Adrenal gland (tissue), 12 donors: ENCODE results near the gene KCNJ4. TPM values are rescaled to one million over a fixed set of nuclear protein-coding genes. Genes with fewer than 3 reads are reported as not detected.
A peak's percentile ranks its signal among the peaks of the same experiment; 100 is the strongest.

Experiments used
- DNase-seq, 7 donors: peaks; one replicate each; pipeline ENCODE4 v3.0.0-alpha.2; 2019 to 2020
- H3K27ac ChIP-seq, 5 donors: fragments of 200-600 bp; sonication (generic) in 4 of 5; 1 replicate in 3 of 5; 2 replicates in 2 of 5; pipeline versions ENCODE4 v1.5.1 to v1.8.0; 2016 to 2020; ENCODE audit warnings: mild to moderate bottlenecking in 1 of 5
- H3K27me3 ChIP-seq: fragments of 200-600 bp; 2 replicates; pipeline ENCODE4 v1.8.0; 2021
- H3K36me3 ChIP-seq, 2 donors: fragments of 200-600 bp; replicated peaks in 1 of 2; 1 replicate in 1 of 2; 2 replicates in 1 of 2; pipeline versions ENCODE4 v1.5.1 to v1.8.0; 2018 to 2022
- H3K4me1 ChIP-seq, 2 donors: fragments of 200-600 bp; replicated peaks in 1 of 2; 1 replicate in 1 of 2; 2 replicates in 1 of 2; pipeline versions ENCODE4 v1.5.1 to v1.8.0; 2018 to 2021
- H3K4me3 ChIP-seq, 4 donors: fragments of 200-600 bp; sonication (generic) in 3 of 4; one replicate each; pipeline ENCODE4 v1.5.1; 2016 to 2018
- H3K9me3 ChIP-seq, 3 donors: fragments of 200-600 bp; sonication (generic) in 1 of 3; replicated peaks in 1 of 3; 1 replicate in 2 of 3; 2 replicates in 1 of 3; pipeline versions ENCODE4 v1.5.1 to v1.8.0; 2016 to 2021
- CTCF ChIP-seq, 6 experiments: fragments of 450-650 bp in 4 of 6; fragments of 200-600 bp in 2 of 6; sonication (generic) in 1 of 6; IDR thresholded peaks; 1 replicate in 5 of 6; 2 replicates in 1 of 6; pipeline versions ENCODE4 v1.5.1 to v1.8.0; 2016 to 2021; ENCODE audit warnings: antibody characterized with exemption in 6 of 6, mild to moderate bottlenecking in 2 of 6, moderate library complexity in 1 of 6
- POLR2A ChIP-seq, 2 donors: fragments of 450-650 bp; IDR thresholded peaks; one replicate each; pipeline ENCODE4 v1.6.1; 2017; ENCODE audit warnings: antibody characterized with exemption in 2 of 2, mild to moderate bottlenecking in 2 of 2, moderate library complexity in 1 of 2
- WGBS, 4 donors: extraction: QIAGEN DNeasy Blood & Tissue Kit in 2 of 4; methylation state at CpG; one replicate each; pipeline versions ENCODE4 v1.1.5 to v1.1.7; 2013 to 2017; 5-methylcytosine and 5-hydroxymethylcytosine counted together
- intact Hi-C, 2 donors: fragments of 100-400 bp; cut with DNase I; formaldehyde crosslinking; loops; one replicate each; pipeline versions ENCODE4 v1.14.1 to v1.15.0; 2022 to 2023
- polyA plus RNA-seq, 3 donors: library from polyadenylated mRNA; stranded (reverse); fragments of 200-250 nt in 2 of 3; fragments of 350-450 nt in 1 of 3; fragmentation: Illumina TruSeq in 1 of 3; extraction: RNeasy Lipid Tissue Mini Kit (QIAGEN cat#74804) in 1 of 3; gene quantifications; one replicate each; pipeline ENCODE4 v1.2.3, GENCODE V29; 2013 to 2014
- total RNA-seq, 9 donors: library from RNA; depleted of rRNA in 4 of 9; stranded (reverse); fragments of >200 nt in 4 of 9; fragments of 120-200 nt in 1 of 9; fragmentation: NEBNext Ultra II Directional in 1 of 9; extraction: Animal tissue kit (Norgen Biotek cat#: 25700) in 1 of 9; gene quantifications; one replicate each; pipeline versions ENCODE4 v1.1.0 to v1.2.4, GENCODE V29; 2013 to 2023
- donor health status: healthy with polysubstance abuse.
- donor health status: Bipolar disorder and iron deficiency.
- donor health status: DM: yes; HTN: yes; CAD: no.
- donor health status: DM: no; HTN: no; CAD: no.
- donor health status: DM: no; HTN: no; CAD: no.
- donor health status: DM: yes; HTN: yes; CAD: no.

KCNJ4 gene
- total and polyA plus RNA-seq, 12 donors: 0.07 to 0.56 (median 0.28) TPM; not detected in 5

- 72 to 75% (median 73%) methylated on average over 13 to 14 of the region's 14 CpGs for WGBS, 4 donors
- Histone ChIP-seq H3K27me3 (peaks cover 26% of the 10 kb centered on the region), H3K4me1 (peaks cover 3 to 17% of the 10 kb centered on the region in 2 donors), H3K27ac (peak overlapping the region in 1 of 5 donors; percentile 28), H3K4me3 (no peak overlapping the region), H3K36me3 (no peaks in the 10 kb centered on the region), H3K9me3 (no peaks in the 10 kb centered on the region)
- intact Hi-C loops: no loop called here
- TF ChIP-seq CTCF (IDR thresholded peaks at IDR 0.05) (no peak), POLR2A (IDR thresholded peaks at IDR 0.05) (no peak)
- peak in 2 of 7 donors; percentile 43 to 90 for DNase-seq
Measured at GRCh38 chr22:38456841-38457699, 2.1 kb upstream of the KCNJ4 start.

- Histone ChIP-seq H3K27ac (no peak overlapping the region), H3K9me3 (no peaks in the 10 kb centered on the region), H3K27me3 (peaks cover 26% of the 10 kb centered on the region), H3K4me1 (peaks cover 0 to 10% of the 10 kb centered on the region in 2 donors), H3K36me3 (no peaks in the 10 kb centered on the region), H3K4me3 (peak overlapping the region in 1 of 4 donors; percentile 65)
- WGBS, 4 donors: 42 to 46% (median 44%) methylated on average over 12 to 17 of the region's 17 CpGs
- TF ChIP-seq CTCF (IDR thresholded peaks at IDR 0.05): no peak
- no peak for TF ChIP-seq POLR2A (IDR thresholded peaks at IDR 0.05)
- intact Hi-C loops: no loop called here
- DNase-seq: no peak
Measured at GRCh38 chr22:38456272-38456835, 1.4 kb upstream of the KCNJ4 start.

- Histone ChIP-seq H3K9me3 (no peaks in the 10 kb centered on the region), H3K4me1 (peaks cover 0 to 8% of the 10 kb centered on the region in 2 donors), H3K27me3 (peaks cover 26% of the 10 kb centered on the region), H3K36me3 (no peaks in the 10 kb centered on the region), H3K27ac (no peak overlapping the region), H3K4me3 (peak overlapping the region in 1 of 4 donors; percentile 65)
- TF ChIP-seq CTCF (IDR thresholded peaks at IDR 0.05) (peak in 1 of 6 experiments; percentile 21), POLR2A (IDR thresholded peaks at IDR 0.05) (peak in 1 of 2 donors; percentile 55)
- WGBS, 4 donors: 0 to 3% (median 1%) methylated on average over 9 to 90 of the region's 90 CpGs
- DNase-seq: no peak
- intact Hi-C loops: no loop called here
Measured at GRCh38 chr22:38455530-38456271, 702 bp upstream of the KCNJ4 start.
